ENCODE measurements around the gene PRDM2.
"Not testable (repeated sequence)": the region's sequence is repeated elsewhere in the genome, so short reads cannot be mapped to it uniquely, and the experiment has no call there.

The PRDM2 gene

GRCh38 chr1:13707164-13707563, 7.2 kb downstream of the PRDM2 start:
- H3K4me3 ChIP-seq (ENCODE audit: low read length): no peak overlapping the region

GRCh38 chr1:13708380-13708982, 8.5 kb downstream of the PRDM2 start:
- no peak for TF ChIP-seq CTCF (conservative IDR thresholded peaks at IDR 0.05; ENCODE audit: low read length)
- no peak overlapping the region for H3K4me3 ChIP-seq (ENCODE audit: low read length)
- DNase-seq (ENCODE audit: low read depth): no peak

More at GRCh38 chr1:13707164-13707563, 7.2 kb downstream of the PRDM2 start:
- TF ChIP-seq CTCF (conservative IDR thresholded peaks at IDR 0.05; ENCODE audit: low read length): no peak
- peak; percentile 70 for DNase-seq (ENCODE audit: low read depth)

GRCh38 chr1:13710086-13710485, 10.1 kb downstream of the PRDM2 start:
- no peak for TF ChIP-seq CTCF (conservative IDR thresholded peaks at IDR 0.05; ENCODE audit: low read length)
- H3K4me3 ChIP-seq (ENCODE audit: low read length): no peak overlapping the region
- no peak for DNase-seq (ENCODE audit: low read depth)

GRCh38 chr1:13714851-13715250, 14.9 kb downstream of the PRDM2 start:
- H3K4me3 ChIP-seq (ENCODE audit: low read length): no peak overlapping the region
- peak; percentile 42 for DNase-seq (ENCODE audit: low read depth)
- peak; percentile 50 for TF ChIP-seq CTCF (conservative IDR thresholded peaks at IDR 0.05; ENCODE audit: low read length)

- not testable (repeated sequence) for H3K4me3 ChIP-seq (ENCODE audit: low read length)
- peak; percentile 97 for DNase-seq (ENCODE audit: low read depth)
Measured at GRCh38 chr1:13715616-13716287, 15.8 kb downstream of the PRDM2 start.

- DNase-seq (ENCODE audit: low read depth): peak; percentile 38
- no peak overlapping the region for H3K4me3 ChIP-seq (ENCODE audit: low read length)
- TF ChIP-seq CTCF (conservative IDR thresholded peaks at IDR 0.05; ENCODE audit: low read length): no peak
Measured at GRCh38 chr1:13722808-13723360, 22.9 kb downstream of the PRDM2 start.

- H3K4me3 ChIP-seq (ENCODE audit: low read length): no peak overlapping the region
- no peak for TF ChIP-seq CTCF (conservative IDR thresholded peaks at IDR 0.05; ENCODE audit: low read length)
- peak; percentile 77 for DNase-seq (ENCODE audit: low read depth)
Measured at GRCh38 chr1:13723810-13724209, 23.8 kb downstream of the PRDM2 start.

Data from AG10803 (cell line).